ENCODE measurements around the gene PALLD.

PALLD gene

DNA sequence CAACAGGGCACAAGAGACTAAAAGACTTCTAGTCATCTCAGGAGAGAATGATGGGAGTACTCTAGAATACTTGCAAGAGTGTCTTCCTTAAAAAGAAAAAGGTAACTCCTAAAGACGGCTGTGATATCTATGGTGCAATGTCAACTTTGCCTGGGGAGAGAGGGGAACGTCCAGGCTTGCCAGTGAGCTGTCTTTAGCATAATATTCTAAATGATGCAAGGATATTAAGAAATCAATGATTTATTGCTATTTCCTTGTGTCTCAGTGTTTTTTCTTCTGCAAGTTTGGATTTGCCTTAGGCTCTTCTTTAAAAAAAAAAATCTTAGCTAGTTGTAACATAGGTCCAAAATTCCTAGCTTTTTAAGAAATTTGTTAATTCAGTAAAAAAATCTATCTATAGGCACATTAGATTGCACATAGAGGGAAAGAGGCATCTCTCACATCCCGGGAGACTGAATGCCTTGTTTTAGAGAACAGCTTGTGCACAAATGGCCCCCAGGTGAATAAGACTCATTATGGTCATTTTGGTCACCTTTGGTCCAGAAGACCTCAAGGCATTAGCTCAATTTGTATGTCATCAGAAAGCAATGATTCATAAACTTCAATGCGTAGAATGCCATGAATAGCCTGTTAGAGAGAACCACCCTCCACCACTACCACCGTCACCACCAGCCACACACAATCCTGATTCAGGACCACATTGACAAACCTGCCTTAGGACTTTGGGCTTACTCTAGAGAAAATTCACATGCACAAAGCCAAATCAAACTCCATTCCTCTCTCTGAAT, 104.1 kb downstream of the PALLD start:
- DNase-seq = no peak

- no peak for DNase-seq
These were observed 105.0 kb downstream of the PALLD start for GRCh38 chr4:168601899-168602298.

GRCh38 chr4:168604496-168605373, 107.9 kb downstream of the PALLD start:
- no peak for DNase-seq

DNA sequence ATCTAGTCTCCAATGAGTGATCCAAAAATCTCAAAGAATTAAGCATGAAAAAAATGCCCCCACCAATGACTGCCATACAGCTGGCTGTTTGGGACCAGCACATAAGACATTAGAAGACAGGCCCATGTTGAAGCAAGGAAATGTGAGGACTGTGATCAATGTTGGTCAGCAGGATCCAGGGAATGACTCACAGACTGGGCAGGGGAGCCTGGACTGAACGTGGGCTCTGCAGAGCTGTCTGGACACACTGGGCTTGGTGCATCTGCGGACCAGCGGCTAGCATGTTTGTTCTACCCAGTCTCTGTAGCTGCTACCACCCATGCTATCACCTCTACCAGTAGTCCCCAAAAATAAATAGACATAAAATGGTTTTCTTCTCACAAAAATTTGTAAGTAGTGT, 108.6 kb downstream of the PALLD start:
- no peak for DNase-seq

- DNase-seq = no peak
These were observed 110.4 kb downstream of the PALLD start for GRCh38 chr4:168607215-168607614.

GRCh38 chr4:168608771-168609170, 111.9 kb downstream of the PALLD start:
- DNase-seq = no peak

GRCh38 chr4:168609369-168609768, 112.5 kb downstream of the PALLD start:
- no peak for DNase-seq

GRCh38 chr4:168610911-168611530, 114.2 kb downstream of the PALLD start:
- DNase-seq = no peak

DNA sequence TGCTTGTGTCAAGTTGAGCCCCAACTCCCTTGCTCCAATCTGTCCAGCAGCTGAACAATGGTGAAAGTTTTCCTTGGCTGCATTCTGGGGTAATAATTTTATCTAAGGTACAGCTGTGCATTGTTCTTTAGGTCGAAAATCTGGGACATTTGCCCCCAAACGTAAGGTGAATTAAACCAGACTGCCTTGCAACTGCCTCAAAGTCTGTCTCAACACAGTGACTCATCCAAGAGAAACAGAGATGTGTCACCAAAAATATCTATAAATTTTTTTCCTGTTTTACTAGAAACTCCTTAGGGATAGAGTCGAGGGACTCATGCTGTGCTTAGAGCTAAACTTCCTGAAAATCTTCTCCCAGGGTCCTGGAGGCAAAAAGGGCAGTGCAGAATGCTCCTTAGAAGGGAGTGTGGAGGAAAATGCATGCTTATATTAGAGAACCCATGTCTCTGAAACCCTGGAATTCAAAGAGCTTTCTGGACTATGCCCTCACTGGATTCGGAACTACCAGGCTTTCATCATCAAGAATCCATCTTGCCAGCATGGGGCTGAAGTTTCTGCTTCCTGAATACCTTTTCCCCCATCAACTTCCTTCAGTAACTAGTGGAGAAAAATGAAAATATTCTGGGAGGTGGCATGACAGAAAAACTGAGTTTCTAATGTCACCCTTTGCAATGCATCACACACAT, 115.7 kb downstream of the PALLD start:
- no peak for DNase-seq

GRCh38 chr4:168613869-168614268, 117.0 kb downstream of the PALLD start:
- DNase-seq = no peak

- no peak for DNase-seq
These were observed 117.6 kb downstream of the PALLD start for GRCh38 chr4:168614281-168615057.

- DNase-seq = no peak
These were observed 118.6 kb downstream of the PALLD start for GRCh38 chr4:168615294-168616065.

- DNase-seq = no peak
These were observed 121.9 kb downstream of the PALLD start for GRCh38 chr4:168618577-168619265.

GRCh38 chr4:168619266-168619631, 122.4 kb downstream of the PALLD start:
- no peak for DNase-seq

- no peak for DNase-seq
These were observed 125.1 kb downstream of the PALLD start for GRCh38 chr4:168621806-168622589.

DNA sequence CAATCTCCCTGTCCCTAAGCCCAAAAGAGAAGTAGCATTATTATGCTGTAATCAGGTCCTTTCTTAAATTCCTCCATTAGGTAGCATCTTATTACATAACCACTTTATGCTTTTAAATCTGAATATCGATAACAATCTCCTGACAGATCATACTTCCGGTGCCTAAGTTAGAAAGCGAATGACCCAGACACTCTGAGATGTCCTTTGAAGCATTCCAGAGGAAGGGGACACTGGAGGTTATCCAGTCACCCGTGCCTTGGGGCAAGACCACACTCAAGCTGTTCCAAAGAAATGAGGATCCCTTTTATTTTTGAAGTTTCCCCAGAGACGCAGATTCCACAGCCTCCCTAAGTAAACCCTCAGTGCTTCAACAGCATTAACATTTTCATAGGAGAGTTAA, 125.7 kb downstream of the PALLD start:
- DNase-seq = no peak

DNA sequence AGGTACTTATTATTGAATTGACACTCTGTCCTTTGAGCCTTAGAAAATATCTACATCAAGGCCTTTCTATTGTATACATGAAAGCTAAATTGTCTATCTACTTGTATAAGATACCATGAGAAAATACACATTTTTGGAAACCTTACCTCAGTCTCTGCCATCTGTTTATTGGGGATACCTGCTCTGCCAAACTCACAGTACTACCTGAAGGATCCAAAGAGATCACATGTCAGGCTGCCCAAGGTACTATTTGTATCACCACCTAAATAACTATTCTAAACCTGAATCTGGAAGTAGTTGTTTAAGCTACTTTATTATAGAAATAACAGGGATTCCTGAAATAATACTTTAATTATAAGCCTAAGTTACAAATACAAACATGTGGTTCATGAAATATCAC, 126.2 kb downstream of the PALLD start:
- DNase-seq = no peak

DNA sequence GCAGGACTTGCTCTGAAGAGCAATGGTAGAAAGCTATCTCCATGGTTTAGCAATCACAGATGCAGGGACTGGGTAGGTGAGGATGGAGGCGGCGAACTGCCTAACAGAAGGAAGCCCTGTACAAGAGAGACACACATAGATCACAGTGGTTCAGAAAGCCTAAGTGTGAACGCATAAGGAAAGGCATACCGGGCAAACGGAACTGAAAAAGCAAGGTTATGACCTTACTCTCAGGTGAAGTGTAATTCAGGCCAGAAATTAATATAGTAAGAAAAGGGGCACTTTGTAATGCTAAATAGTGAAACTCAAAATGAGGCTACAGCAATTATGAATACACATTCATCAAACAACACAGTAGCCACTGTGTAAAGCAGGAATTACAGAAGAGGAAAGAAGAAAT, 126.6 kb downstream of the PALLD start:
- no peak for DNase-seq

- no peak for DNase-seq
These were observed 131.4 kb downstream of the PALLD start for GRCh38 chr4:168628251-168628650.

DNA sequence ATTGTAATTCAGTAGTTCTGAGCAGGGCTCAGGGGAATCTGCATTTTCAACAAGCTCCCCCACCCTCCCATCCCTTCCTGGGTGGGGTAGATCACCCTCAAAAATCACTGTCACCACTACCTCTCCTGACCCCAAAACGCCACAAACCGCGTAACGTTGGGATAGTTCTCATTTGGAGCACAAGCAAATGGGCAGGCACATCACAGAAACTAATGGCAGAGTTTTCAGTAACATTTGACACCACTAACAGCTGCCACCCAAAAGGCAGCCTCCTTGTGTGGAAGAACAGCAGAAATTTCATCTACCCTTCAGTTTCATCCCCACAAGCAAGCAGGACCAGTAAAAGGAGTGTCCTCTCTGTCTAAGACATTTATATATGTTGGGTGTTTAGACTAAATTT, 132.7 kb downstream of the PALLD start:
- DNase-seq = no peak

Data from activated T-cell treated with anti-CD3 and anti-CD28 coated beads, Interleukin-2, amount 50 U/mL, for 1 hour (primary cell).